A549 (cell line): Measurements from ENCODE around the gene GAREM1. TPM values are rescaled to one million over a fixed set of nuclear protein-coding genes. Genes with fewer than 3 reads are reported as not detected.
"Not testable (repeated sequence)": the region's sequence is repeated elsewhere in the genome, so short reads cannot be mapped to it uniquely, and the experiment has no call there.

Source experiments
- ATAC-seq, 2 experiments: fragments of 200-7000 bp in 1 of 2; fragments of >200 bp in 1 of 2; cut with Nextera tagmentation in 1 of 2; cut with Tn5 transposase in 1 of 2; 3 replicates each; pipeline versions ENCODE4 v1.8.0 to v1.9.1; 2018 to 2020; ENCODE audit warnings: mild to moderate bottlenecking in 1 of 2, moderate library complexity in 1 of 2
- CTCF ChIA-PET: fragments of 300-600 bp; sonication (Branson Sonifier 250); formaldehyde crosslinking; extraction: SDS; loops from one replicate; lab custom pipeline; 2021; ENCODE audit warnings: antibody characterized with exemption, inconsistent platforms; lab: Yijun Ruan, JAX
- POLR2A ChIA-PET: fragments of 350-600 bp; formaldehyde crosslinking; extraction: SDS; loops from one replicate; lab custom pipeline; 2021; ENCODE audit warnings: antibody characterized with exemption, inconsistent platforms; lab: Yijun Ruan, JAX
- DNase-seq, 2 experiments: peaks; one replicate each; pipeline versions ENCODE4 v3.0.0 to v3.0.0-alpha.2; 2011 to 2016; ENCODE audit warnings: low read depth in 1 of 2, low spot score in 1 of 2
- FAIRE-seq: peaks from 2 replicates; lab custom pipeline; 2011; peaks lifted over from hg19 to GRCh38; lab: Jason Lieb, UNC
- H3K27ac ChIP-seq, 2 experiments: fragments of >200 bp; sonication (Bioruptor Twin); formaldehyde crosslinking; 3 replicates each; pipeline ENCODE4 v1.5.1; 2016 to 2017
- H3K4me1 ChIP-seq: fragments of >200 bp; sonication (Bioruptor Twin); formaldehyde crosslinking; 3 replicates; pipeline ENCODE4 v1.6.1; 2016
- H3K4me2 ChIP-seq: fragments of >200 bp; sonication (Bioruptor Twin); formaldehyde crosslinking; 3 replicates; pipeline ENCODE4 v1.6.1; 2016
- H3K4me3 ChIP-seq: fragments of >200 bp; sonication (Bioruptor Twin); formaldehyde crosslinking; 3 replicates; pipeline ENCODE4 v1.5.1; 2016
- H3K9me3 ChIP-seq: fragments of >200 bp; sonication (Bioruptor Twin); formaldehyde crosslinking; 3 replicates; pipeline ENCODE4 v1.6.1; 2016
- BHLHE40 ChIP-seq: IDR thresholded peaks from 2 replicates; pipeline ENCODE4 v1.6.1; 2012; ENCODE audit warnings: low read depth, low read length, inconsistent platforms
- CHD4 ChIP-seq: fragments of 200-600 bp; sonication (generic); IDR thresholded peaks from 2 replicates; pipeline ENCODE4 v1.6.1; 2016; ENCODE audit warnings: antibody characterized with exemption, mild to moderate bottlenecking, borderline replicate concordance
- EHMT2 ChIP-seq: fragments of 200-600 bp; sonication (generic); IDR thresholded peaks from 2 replicates; pipeline ENCODE4 v1.6.1; 2016; ENCODE audit warnings: antibody characterized with exemption, low read depth, mild to moderate bottlenecking, moderate library complexity
- FOSB ChIP-seq: fragments of 250-450 bp; sonication (Bioruptor Pico); IDR thresholded peaks from 2 replicates; pipeline ENCODE4 v1.5.0; 2020; ENCODE audit warnings: mild to moderate bottlenecking, moderate library complexity
- HDAC2 ChIP-seq: fragments of 200-600 bp; sonication (generic); IDR thresholded peaks from 2 replicates; pipeline ENCODE4 v1.6.1; 2016
- KDM1A ChIP-seq: fragments of 200-600 bp; sonication (generic); IDR thresholded peaks from 2 replicates; pipeline ENCODE4 v1.6.1; 2016; ENCODE audit warnings: low read depth, mild to moderate bottlenecking
- KDM5A ChIP-seq: fragments of 200-600 bp; sonication (generic); IDR thresholded peaks from 2 replicates; pipeline ENCODE4 v1.6.1; 2016; ENCODE audit warnings: antibody characterized with exemption, mild to moderate bottlenecking
- MAFK ChIP-seq: fragments of 450-650 bp; IDR thresholded peaks from 2 replicates; pipeline ENCODE4 v1.6.1; 2014; ENCODE audit not compliant: partially characterized antibody
- NPAS2 ChIP-seq: fragments of 250-450 bp; sonication (Bioruptor Pico); IDR thresholded peaks from 2 replicates; pipeline ENCODE4 v1.8.0; 2022; ENCODE audit warnings: mild to moderate bottlenecking, moderate library complexity, borderline replicate concordance
- POLR2AphosphoS2 ChIP-seq: conservative IDR thresholded peaks from 2 replicates; pipeline ENCODE4 v1.6.1; 2012; ENCODE audit warnings: low read length, improper control_type of control experiment, inconsistent platforms
- RAD21 ChIP-seq, 2 experiments: fragments of >200 bp in 1 of 2; sonication (Bioruptor Twin) in 1 of 2; formaldehyde crosslinking in 1 of 2; IDR thresholded peaks in 1 of 2; conservative IDR thresholded peaks in 1 of 2; 2 replicates in 1 of 2; 3 replicates in 1 of 2; pipeline ENCODE4 v1.6.1; 2012 to 2018; ENCODE audit warnings: inconsistent platforms in 1 of 2
- RARB ChIP-seq: fragments of 250-450 bp; sonication (Bioruptor Pico); IDR thresholded peaks from 2 replicates; pipeline ENCODE4 v1.8.0; 2021; ENCODE audit warnings: mild to moderate bottlenecking, moderate library complexity
- RCOR1 ChIP-seq: fragments of 150-350 bp; IDR thresholded peaks from 2 replicates; pipeline ENCODE4 v1.6.1; 2014; ENCODE audit warnings: antibody characterized with exemption, low read length, low read depth
- SMC3 ChIP-seq: fragments of >200 bp; sonication (Bioruptor Twin); formaldehyde crosslinking; IDR thresholded peaks from 3 replicates; pipeline ENCODE4 v1.6.1; 2018; ENCODE audit warnings: inconsistent platforms
- SREBF2 ChIP-seq: fragments of 450-650 bp; IDR thresholded peaks from 2 replicates; pipeline ENCODE4 v1.6.1; 2014; ENCODE audit warnings: mild to moderate bottlenecking, moderate library complexity
- TFCP2L1 ChIP-seq: fragments of 250-450 bp; sonication (Bioruptor Pico); IDR thresholded peaks from 2 replicates; pipeline ENCODE4 v1.5.0; 2021; ENCODE audit warnings: mild to moderate bottlenecking
- ZFP36 ChIP-seq: fragments of 450-650 bp; IDR thresholded peaks from 2 replicates; pipeline ENCODE4 v1.6.1; 2014; ENCODE audit warnings: borderline replicate concordance; ENCODE audit not compliant: partially characterized antibody
- ZNF302 ChIP-seq: fragments of 250-450 bp; sonication (Bioruptor Pico); IDR thresholded peaks from 2 replicates; pipeline ENCODE4 v1.9.0; 2021; ENCODE audit warnings: inconsistent platforms, mild to moderate bottlenecking, moderate library complexity
- WGBS: methylation state at CpG from one replicate; pipeline ENCODE4 v1.1.6; 2017; ENCODE audit errors: missing lambda C conversion rate; 5-methylcytosine and 5-hydroxymethylcytosine counted together
- polyA plus RNA-seq, 4 experiments: library from polyadenylated mRNA; depleted of rRNA in 3 of 4; stranded (reverse); fragments of >200 nt; fragmentation: RNase III in 1 of 4; extraction: RNeasy Plus Mini Kit Qiagen cat#74134 plus additional on column Dnase treatment in 1 of 4; gene quantifications; 2 replicates in 3 of 4; 3 replicates in 1 of 4; pipeline ENCODE4 v1.2.3, GENCODE V29; 2011 to 2017
- TF ChIP-seq, protein P1 (sequence below): fragments of >200 bp; sonication (Bioruptor Twin); formaldehyde crosslinking; IDR thresholded peaks from 2 replicates; pipeline ENCODE4 v1.6.1; 2016
- TF ChIP-seq, protein P2 (sequence below): fragments of 250-450 bp; sonication (Bioruptor Pico); IDR thresholded peaks from 2 replicates; pipeline ENCODE4 v1.5.0; 2021; ENCODE audit warnings: mild to moderate bottlenecking, moderate library complexity, borderline replicate concordance
- TF ChIP-seq, protein P3 (sequence below): IDR thresholded peaks from 2 replicates; pipeline ENCODE4 v1.6.1; 2012
- TF ChIP-seq, protein P4 (sequence below): fragments of 450-650 bp; IDR thresholded peaks from 2 replicates; pipeline ENCODE4 v1.6.1; 2014; ENCODE audit warnings: antibody characterized with exemption

GAREM1 gene
- polyA plus RNA-seq, 2 of the 4 experiments (the other 2 are of a cell fraction), result 1.3 to 5.0 TPM

DNA sequence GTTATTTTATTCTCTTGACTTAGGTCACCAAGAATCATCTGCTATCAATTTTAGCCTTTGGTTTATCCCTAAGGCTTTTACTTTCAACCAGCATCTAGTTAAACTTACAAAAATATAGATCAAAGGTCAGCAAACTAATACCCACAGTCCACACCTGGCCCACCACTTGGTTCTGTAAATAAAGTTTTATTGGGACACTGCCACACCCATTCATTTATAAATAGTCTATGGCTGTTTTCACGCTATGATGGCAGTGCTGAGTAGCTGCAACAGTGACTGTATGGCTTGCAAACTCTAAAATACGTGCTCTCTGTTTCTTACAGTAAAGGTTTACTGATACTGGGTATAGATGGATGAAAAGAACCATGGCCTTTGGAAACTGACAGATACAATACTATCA is 173.8 kb downstream of the GAREM1 start:
- ATAC-seq (no peak), FAIRE-seq (no peak), DNase-seq (no peak)
- ChIA-PET POLR2A (no interaction called here), CTCF (interaction anchor here (2.1 kb wide), 1 partner anchor 173 kb away, joined by 8 read pairs; the partner anchor contains the start of gene GAREM1)
- no peaks in the 10 kb centered on the region for H3K9me3 ChIP-seq
- 67% methylated on average over 2 of the region's 2 CpGs for WGBS
- no peak overlapping the region for H3K4me2 ChIP-seq
- no peak overlapping the region for H3K4me3 ChIP-seq
- no peak overlapping the region for H3K27ac ChIP-seq
- peaks cover 8% of the 10 kb centered on the region; the same call in 2 of the 3 replicates for H3K4me1 ChIP-seq
- TF ChIP-seq SMC3, result no peak
- TF ChIP-seq, protein P1, sequence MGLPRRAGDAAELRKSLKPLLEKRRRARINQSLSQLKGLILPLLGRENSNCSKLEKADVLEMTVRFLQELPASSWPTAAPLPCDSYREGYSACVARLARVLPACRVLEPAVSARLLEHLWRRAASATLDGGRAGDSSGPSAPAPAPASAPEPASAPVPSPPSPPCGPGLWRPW, result no peak
- no peak for TF ChIP-seq CHD4
- TF ChIP-seq ZFP36, result no peak
- TF ChIP-seq RARB, result no peak
- no peak for TF ChIP-seq FOSB
- no peak for TF ChIP-seq EHMT2

DNA sequence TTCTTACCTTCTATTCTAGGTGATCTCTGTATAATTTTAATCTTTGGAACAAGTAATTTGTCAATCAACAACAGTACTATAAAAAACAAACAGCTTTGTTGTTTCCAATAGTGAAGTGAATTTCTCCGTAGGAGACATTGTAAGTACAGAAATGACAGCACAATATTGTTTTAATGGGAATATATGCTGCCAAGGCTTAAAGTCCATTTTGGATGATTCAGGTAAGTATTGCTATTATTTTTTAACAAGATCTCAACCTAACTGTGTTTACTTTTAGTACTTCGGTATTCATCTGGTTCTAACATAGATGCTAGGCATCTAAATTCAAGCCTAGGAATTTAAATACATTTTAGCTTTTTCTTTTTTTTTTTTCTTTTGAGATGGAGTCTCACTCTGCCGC is 175.1 kb downstream of the GAREM1 start:
- no peak for FAIRE-seq
- no peak overlapping the region for H3K27ac ChIP-seq
- H3K4me1 ChIP-seq, result no peaks in the 10 kb centered on the region
- TF ChIP-seq SREBF2 (no peak), TFCP2L1 (CRISPR knock-in tag) (no peak), ZNF302 (no peak), MAFK (no peak)
- TF ChIP-seq, protein P2, sequence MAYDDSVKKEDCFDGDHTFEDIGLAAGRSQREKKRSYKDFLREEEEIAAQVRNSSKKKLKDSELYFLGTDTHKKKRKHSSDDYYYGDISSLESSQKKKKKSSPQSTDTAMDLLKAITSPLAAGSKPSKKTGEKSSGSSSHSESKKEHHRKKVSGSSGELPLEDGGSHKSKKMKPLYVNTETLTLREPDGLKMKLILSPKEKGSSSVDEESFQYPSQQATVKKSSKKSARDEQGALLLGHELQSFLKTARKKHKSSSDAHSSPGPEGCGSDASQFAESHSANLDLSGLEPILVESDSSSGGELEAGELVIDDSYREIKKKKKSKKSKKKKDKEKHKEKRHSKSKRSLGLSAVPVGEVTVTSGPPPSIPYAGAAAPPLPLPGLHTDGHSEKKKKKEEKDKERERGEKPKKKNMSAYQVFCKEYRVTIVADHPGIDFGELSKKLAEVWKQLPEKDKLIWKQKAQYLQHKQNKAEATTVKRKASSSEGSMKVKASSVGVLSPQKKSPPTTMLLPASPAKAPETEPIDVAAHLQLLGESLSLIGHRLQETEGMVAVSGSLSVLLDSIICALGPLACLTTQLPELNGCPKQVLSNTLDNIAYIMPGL (CRISPR knock-in tag), result no peak
- H3K4me2 ChIP-seq, result no peak overlapping the region
- H3K9me3 ChIP-seq, result no peaks in the 10 kb centered on the region
- H3K4me3 ChIP-seq, result no peak overlapping the region
- WGBS, result 78% methylated on average over 3 of the region's 3 CpGs
- ChIA-PET CTCF (interaction anchor here (1.0 to 2.1 kb wide), 3 partner anchors 24 to 253 kb away, joined by 3 to 8 read pairs (median 8); partner anchors contain the start of gene GAREM1), POLR2A (no interaction called here)
- no peak for ATAC-seq
- no peak for DNase-seq

DNA sequence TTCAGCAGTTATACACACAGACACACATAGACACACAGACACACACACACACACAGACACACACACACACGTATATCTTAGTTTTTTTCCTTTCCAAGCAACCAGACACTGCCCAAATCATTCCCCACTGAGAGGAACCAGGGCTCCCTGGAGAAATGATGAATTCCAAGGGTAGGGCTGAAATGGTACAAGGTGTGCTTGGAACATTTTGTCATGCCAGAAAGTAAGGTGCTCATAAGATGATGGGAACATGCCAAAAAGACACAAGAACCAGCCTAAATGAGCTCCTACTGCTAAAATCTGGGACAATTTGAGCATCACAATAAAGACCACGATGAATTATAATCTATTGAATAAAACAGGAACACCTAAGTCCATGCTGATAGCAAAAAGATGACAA is 177.6 kb downstream of the GAREM1 start:
- ATAC-seq, result no peak
- Histone ChIP-seq H3K9me3 (no peaks in the 10 kb centered on the region), H3K4me2 (no peak overlapping the region), H3K4me3 (no peak overlapping the region)
- CTCF ChIA-PET, result interaction anchor here (0.7 kb wide), 1 partner anchor 178 kb away, joined by 3 read pairs; the partner anchor contains the start of gene GAREM1
- FAIRE-seq, result no peak
- WGBS, result 46% methylated on average over 2 of the region's 2 CpGs
- TF ChIP-seq RAD21 (conservative IDR thresholded peaks at IDR 0.05 in 1 of 2, IDR thresholded peaks at IDR 0.05 in 1 of 2) (no peak), SREBF2 (no peak), RCOR1 (no peak), HDAC2 (no peak), KDM1A (no peak), BHLHE40 (no peak), NPAS2 (CRISPR knock-in tag) (no peak), EHMT2 (no peak), RARB (no peak), KDM5A (no peak), POLR2AphosphoS2 (no peak), MAFK (no peak), SMC3 (no peak)
- TF ChIP-seq, protein P3, sequence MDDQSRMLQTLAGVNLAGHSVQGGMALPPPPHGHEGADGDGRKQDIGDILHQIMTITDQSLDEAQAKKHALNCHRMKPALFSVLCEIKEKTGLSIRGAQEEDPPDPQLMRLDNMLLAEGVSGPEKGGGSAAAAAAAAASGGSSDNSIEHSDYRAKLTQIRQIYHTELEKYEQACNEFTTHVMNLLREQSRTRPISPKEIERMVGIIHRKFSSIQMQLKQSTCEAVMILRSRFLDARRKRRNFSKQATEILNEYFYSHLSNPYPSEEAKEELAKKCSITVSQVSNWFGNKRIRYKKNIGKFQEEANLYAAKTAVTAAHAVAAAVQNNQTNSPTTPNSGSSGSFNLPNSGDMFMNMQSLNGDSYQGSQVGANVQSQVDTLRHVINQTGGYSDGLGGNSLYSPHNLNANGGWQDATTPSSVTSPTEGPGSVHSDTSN, result no peak
- TF ChIP-seq, protein P2 (CRISPR knock-in tag), result no peak
- TF ChIP-seq, protein P1, result no peak
- TF ChIP-seq, protein P4, sequence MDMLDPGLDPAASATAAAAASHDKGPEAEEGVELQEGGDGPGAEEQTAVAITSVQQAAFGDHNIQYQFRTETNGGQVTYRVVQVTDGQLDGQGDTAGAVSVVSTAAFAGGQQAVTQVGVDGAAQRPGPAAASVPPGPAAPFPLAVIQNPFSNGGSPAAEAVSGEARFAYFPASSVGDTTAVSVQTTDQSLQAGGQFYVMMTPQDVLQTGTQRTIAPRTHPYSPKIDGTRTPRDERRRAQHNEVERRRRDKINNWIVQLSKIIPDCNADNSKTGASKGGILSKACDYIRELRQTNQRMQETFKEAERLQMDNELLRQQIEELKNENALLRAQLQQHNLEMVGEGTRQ, result no peak
- TF ChIP-seq, all 56 proteins: peak for 0
- DNase-seq, result no peak
- no peak overlapping the region; a peak in 1 of 6 replicates for H3K27ac ChIP-seq
- no peaks in the 10 kb centered on the region for H3K4me1 ChIP-seq
- POLR2A ChIA-PET, result no interaction called here

DNA sequence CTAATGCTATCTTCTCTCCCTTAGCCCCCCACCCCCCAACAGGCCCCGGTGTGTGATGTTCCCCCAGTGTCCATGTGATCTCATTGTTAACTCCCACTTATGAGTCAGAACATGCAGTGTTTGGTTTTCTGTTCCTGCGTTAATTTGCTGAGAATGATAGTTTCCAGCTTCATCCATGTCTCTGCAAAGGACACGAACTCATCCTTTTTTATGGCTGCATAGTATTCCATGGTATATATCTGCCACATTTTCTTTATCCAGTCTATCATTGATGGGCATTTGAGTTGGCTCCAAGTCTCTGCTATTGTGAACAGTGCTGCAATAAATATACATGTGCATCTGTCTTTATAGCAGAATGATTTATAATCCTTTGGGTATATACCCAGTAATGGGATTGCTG is 179.1 kb downstream of the GAREM1 start:
- H3K4me2 ChIP-seq, FAIRE-seq, H3K4me1 ChIP-seq, POLR2A ChIA-PET, H3K9me3 ChIP-seq, H3K27ac ChIP-seq, DNase-seq, ATAC-seq, H3K4me3 ChIP-seq: not testable (repeated sequence)
- 60% methylated on average over 2 of the region's 3 CpGs for WGBS
- CTCF ChIA-PET, result interaction anchor here (3.3 kb wide), 1 partner anchor 179 kb away, joined by 34 read pairs; the partner anchor contains the start of gene GAREM1
